OCI-LY1 (cell line): ENCODE data around the gene BNC1.

Experiments
- H2AFZ ChIP-seq: fragments of 200-600 bp; sonication (generic), shearing (Covaris generic); 2 replicates; pipeline ENCODE4 v1.6.0; 2014; ENCODE audit warnings: antibody characterized with exemption, mild to moderate bottlenecking, low read length
- H3F3A ChIP-seq: fragments of 200-600 bp; sonication (generic), shearing (Covaris generic); 2 replicates; pipeline ENCODE4 v1.6.0; 2014; ENCODE audit warnings: mild to moderate bottlenecking, antibody characterized with exemption, low read length, moderate library complexity; ENCODE audit not compliant: insufficient read depth
- H3K27ac ChIP-seq: fragments of 200-600 bp; sonication (generic); 2 replicates; pipeline ENCODE4 v1.5.1; 2014; ENCODE audit warnings: low read length, mixed run types, mild to moderate bottlenecking, low read depth; ENCODE audit not compliant: poor library complexity, severe bottlenecking
- H3K27me3 ChIP-seq: fragments of 200-600 bp; sonication (generic); 2 replicates; pipeline ENCODE4 v1.6.0; 2014; ENCODE audit warnings: antibody characterized with exemption, mild to moderate bottlenecking, low read length, moderate library complexity; ENCODE audit not compliant: insufficient read depth
- H3K36me3 ChIP-seq: fragments of 200-600 bp; sonication (generic); 2 replicates; pipeline ENCODE4 v1.6.1; 2014; ENCODE audit warnings: mild to moderate bottlenecking, antibody characterized with exemption, low read length, moderate library complexity, mixed read lengths; ENCODE audit not compliant: insufficient read depth
- H3K4me1 ChIP-seq: fragments of 200-600 bp; sonication (generic); 2 replicates; pipeline ENCODE4 v1.5.1; 2014; ENCODE audit warnings: mild to moderate bottlenecking, low read length, moderate library complexity; ENCODE audit not compliant: insufficient read depth, severe bottlenecking
- H3K4me2 ChIP-seq: fragments of 200-600 bp; sonication (generic), shearing (Covaris generic); 2 replicates; pipeline ENCODE4 v1.6.1; 2014; ENCODE audit warnings: low read length
- H3K4me3 ChIP-seq: fragments of 200-600 bp; sonication (generic); 2 replicates; pipeline ENCODE4 v1.5.1; 2014; ENCODE audit warnings: low read length, low read depth, mild to moderate bottlenecking, mixed read lengths; ENCODE audit not compliant: poor library complexity, severe bottlenecking
- H3K79me2 ChIP-seq: fragments of 200-600 bp; shearing (Covaris generic); 2 replicates; pipeline ENCODE4 v1.6.1; 2016; ENCODE audit warnings: mixed run types, low read length, mixed read lengths; ENCODE audit not compliant: insufficient read depth
- H3K9ac ChIP-seq: fragments of 200-600 bp; sonication (generic), shearing (Covaris generic); 2 replicates; pipeline ENCODE4 v1.6.1; 2014; ENCODE audit warnings: mild to moderate bottlenecking, low read length, mixed read lengths
- H3K9me2 ChIP-seq: fragments of 200-600 bp; sonication (generic), shearing (Covaris generic); 2 replicates; pipeline ENCODE4 v1.6.1; 2014; ENCODE audit warnings: low read depth, mild to moderate bottlenecking, low read length, mixed read lengths
- H3K9me3 ChIP-seq: fragments of 200-600 bp; shearing (Covaris generic); 2 replicates; pipeline ENCODE4 v1.6.1; 2014; ENCODE audit warnings: low read length, mixed read lengths
- H4K20me1 ChIP-seq: fragments of 200-600 bp; sonication (generic), shearing (Covaris generic); 2 replicates; pipeline ENCODE4 v1.6.0; 2016; ENCODE audit warnings: mild to moderate bottlenecking, low read length; ENCODE audit not compliant: insufficient read depth
- CTCF ChIP-seq: fragments of 200-600 bp; sonication (generic), shearing (Covaris generic); IDR thresholded peaks from 2 replicates; pipeline ENCODE4 v1.5.1; 2017; ENCODE audit warnings: mild to moderate bottlenecking, antibody characterized with exemption, low read length, moderate library complexity, mixed read lengths
- EZH2 ChIP-seq: fragments of 200-600 bp; sonication (generic), shearing (Covaris generic); IDR thresholded peaks from 2 replicates; pipeline ENCODE4 v1.8.0; 2017; ENCODE audit warnings: borderline replicate concordance, mixed run types, mild to moderate bottlenecking, antibody characterized with exemption, low read length, moderate library complexity, mixed read lengths

Gene BNC1

GRCh38 chr15:83320844-83321243 is 36.4 kb upstream of the BNC1 start:
- Histone ChIP-seq H3K9ac (no peak overlapping the region), H3K4me3 (no peak overlapping the region)

GRCh38 chr15:83320404-83320803 is 35.9 kb upstream of the BNC1 start:
- Histone ChIP-seq H3K27me3 (no peaks in the 10 kb centered on the region), H3F3A (no peaks in the 10 kb centered on the region), H3K9me2 (no peaks in the 10 kb centered on the region), H3K27ac (no peak overlapping the region), H3K9ac (no peak overlapping the region), H3K9me3 (no peaks in the 10 kb centered on the region), H3K4me1 (no peaks in the 10 kb centered on the region), H3K79me2 (no peaks in the 10 kb centered on the region), H3K4me3 (no peak overlapping the region), H3K4me2 (no peak overlapping the region), H3K36me3 (no peaks in the 10 kb centered on the region), H2AFZ (no peak overlapping the region), H4K20me1 (no peaks in the 10 kb centered on the region)
- TF ChIP-seq CTCF (no peak), EZH2 (no peak)

More at GRCh38 chr15:83320844-83321243, 36.4 kb upstream of the BNC1 start:
- Histone ChIP-seq H3K9me2 (no peaks in the 10 kb centered on the region), H2AFZ (no peak overlapping the region), H3K4me2 (no peak overlapping the region), H3K27me3 (no peaks in the 10 kb centered on the region), H3K4me1 (no peaks in the 10 kb centered on the region), H4K20me1 (no peaks in the 10 kb centered on the region), H3K79me2 (no peaks in the 10 kb centered on the region), H3F3A (no peaks in the 10 kb centered on the region), H3K36me3 (no peaks in the 10 kb centered on the region), H3K9me3 (no peaks in the 10 kb centered on the region), H3K27ac (no peak overlapping the region)
- TF ChIP-seq EZH2 (no peak), CTCF (no peak)

- H3K27ac ChIP-seq: no peak overlapping the region
- H3K79me2 ChIP-seq: no peaks in the 10 kb centered on the region
- no peak overlapping the region for H2AFZ ChIP-seq
- H3K27me3 ChIP-seq: no peaks in the 10 kb centered on the region
- H3K4me3 ChIP-seq: no peak overlapping the region
- H3K9ac ChIP-seq: no peak overlapping the region
- no peaks in the 10 kb centered on the region for H3K4me1 ChIP-seq
- H3F3A ChIP-seq: no peaks in the 10 kb centered on the region
- no peaks in the 10 kb centered on the region for H3K9me2 ChIP-seq
- H3K36me3 ChIP-seq: no peaks in the 10 kb centered on the region
- H3K9me3 ChIP-seq: no peaks in the 10 kb centered on the region
- H4K20me1 ChIP-seq: no peaks in the 10 kb centered on the region
- TF ChIP-seq CTCF (no peak), EZH2 (no peak)
- H3K4me2 ChIP-seq: no peak overlapping the region
These were observed 35.3 kb upstream of the BNC1 start for GRCh38 chr15:83319771-83320170.
